SU-DHL-6 (cell line): ENCODE data around the gene GTF2F2.

Experiments
- H2AFZ ChIP-seq: fragments of 200-600 bp; sonication (generic); 2 replicates; pipeline ENCODE4 v1.6.1; 2014; ENCODE audit warnings: low read depth, mild to moderate bottlenecking, moderate library complexity, mixed read lengths, antibody characterized with exemption, low read length; ENCODE audit not compliant: severe bottlenecking
- H3F3A ChIP-seq: fragments of 200-600 bp; shearing (Covaris generic); 2 replicates; pipeline ENCODE4 v1.6.0; 2016; ENCODE audit warnings: antibody characterized with exemption, mild to moderate bottlenecking; ENCODE audit not compliant: insufficient read depth
- H3K27ac ChIP-seq: fragments of 200-600 bp; sonication (generic); 2 replicates; pipeline ENCODE4 v1.5.1; 2016; ENCODE audit warnings: low read depth, mild to moderate bottlenecking, low read length, moderate library complexity, mixed read lengths
- H3K27me3 ChIP-seq: fragments of 200-600 bp; sonication (generic), shearing (Covaris generic); 2 replicates; pipeline ENCODE4 v1.6.0; 2014; ENCODE audit warnings: mild to moderate bottlenecking, low read length
- H3K36me3 ChIP-seq: fragments of 200-600 bp; sonication (generic); 2 replicates; pipeline ENCODE4 v1.6.1; 2014; ENCODE audit warnings: mild to moderate bottlenecking, low read length, mixed read lengths
- H3K4me2 ChIP-seq: fragments of 300-600, 200-600 bp; shearing (Covaris generic), sonication (generic); 2 replicates; pipeline ENCODE4 v1.6.0; 2014; ENCODE audit warnings: low read length, low read depth, mild to moderate bottlenecking; ENCODE audit not compliant: poor library complexity, severe bottlenecking
- H3K4me3 ChIP-seq: fragments of 200-600 bp; sonication (generic); 2 replicates; pipeline ENCODE4 v1.5.1; 2014; ENCODE audit warnings: antibody characterized with exemption, low read length, mild to moderate bottlenecking, mixed read lengths; ENCODE audit not compliant: insufficient read depth, poor library complexity, severe bottlenecking
- H3K79me2 ChIP-seq: fragments of 200-600 bp; sonication (generic); 2 replicates; pipeline ENCODE4 v1.6.1; 2014; ENCODE audit warnings: mild to moderate bottlenecking, low read length, moderate library complexity; ENCODE audit not compliant: insufficient read depth
- H3K9ac ChIP-seq: fragments of 200-600 bp; sonication (generic); 2 replicates; pipeline ENCODE4 v1.7.0; 2014; ENCODE audit warnings: mild to moderate bottlenecking, low read length
- H3K9me2 ChIP-seq: fragments of 200-600 bp; sonication (generic); replicated peaks from 2 replicates; pipeline ENCODE4 v1.6.1; 2014; ENCODE audit warnings: low read length; ENCODE audit not compliant: insufficient read depth
- H3K9me3 ChIP-seq: fragments of 200-600 bp; sonication (generic); 2 replicates; pipeline ENCODE4 v1.6.1; 2014; ENCODE audit warnings: low read length, mixed read lengths; ENCODE audit not compliant: insufficient read depth
- H4K20me1 ChIP-seq: fragments of 200-600 bp; sonication (generic); 2 replicates; pipeline ENCODE4 v1.6.1; 2014; ENCODE audit warnings: low read depth, mild to moderate bottlenecking, antibody characterized with exemption, low read length, moderate library complexity, mixed read lengths
- CTCF ChIP-seq: fragments of 200-600 bp; sonication (generic); IDR thresholded peaks from one replicate; pipeline ENCODE4 v1.5.1; 2017; ENCODE audit warnings: antibody characterized with exemption, mild to moderate bottlenecking, low read length, moderate library complexity; ENCODE audit not compliant: insufficient read depth, poor library complexity, severe bottlenecking
- EZH2phosphoT487 ChIP-seq: fragments of 200-600 bp; sonication (generic), shearing (Covaris generic); conservative IDR thresholded peaks from 2 replicates; pipeline ENCODE4 v1.6.1; 2018; ENCODE audit warnings: mild to moderate bottlenecking, antibody characterized with exemption, low read length, moderate library complexity, mixed read lengths

Gene GTF2F2

DNA sequence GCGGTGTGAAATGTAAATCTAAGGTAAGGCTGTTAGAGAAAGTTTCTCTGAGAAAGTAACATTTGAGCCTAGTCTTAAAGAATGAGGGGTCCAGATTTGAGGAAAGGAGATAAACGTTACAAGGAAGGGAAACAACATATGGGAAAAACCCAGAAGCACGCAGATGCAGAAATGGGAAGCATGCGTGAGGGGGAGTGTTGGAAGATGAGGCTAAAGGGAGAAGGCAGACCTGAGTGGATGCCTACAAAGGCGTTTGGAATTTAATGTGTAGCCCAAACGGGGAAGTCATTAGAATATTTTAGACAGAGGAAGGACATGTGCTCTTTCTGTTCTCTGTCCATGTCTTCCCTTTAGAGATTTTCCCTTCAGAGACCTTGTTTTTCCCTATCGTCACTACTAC lies 159.7 kb downstream of the GTF2F2 start:
- 0 out of 2 replicates have a peak, but pooled peaks cover 4% of the 10 kb centered on the region for H3K9me3 ChIP-seq
- H3K4me3 ChIP-seq = no peak overlapping the region
- TF ChIP-seq EZH2phosphoT487 = no peak
- no peak for TF ChIP-seq CTCF
- H3K9ac ChIP-seq = no peak overlapping the region
- no peak overlapping the region for H3K4me2 ChIP-seq
- no peak overlapping the region for H3K27ac ChIP-seq
- no peaks in the 10 kb centered on the region for H4K20me1 ChIP-seq
- peaks cover 3% of the 10 kb centered on the region; the same call in 1 of the 2 replicates for H3K36me3 ChIP-seq
- H2AFZ ChIP-seq = no peak overlapping the region
- H3K9me2 ChIP-seq = no peaks in the 10 kb centered on the region
- no peaks in the 10 kb centered on the region for H3K27me3 ChIP-seq
- no peaks in the 10 kb centered on the region for H3K79me2 ChIP-seq
- no peaks in the 10 kb centered on the region for H3F3A ChIP-seq

GRCh38 chr13:45280751-45281634 lies 160.7 kb downstream of the GTF2F2 start:
- Histone ChIP-seq H3F3A (no peaks in the 10 kb centered on the region), H3K9me3 (0 out of 2 replicates have a peak, but pooled peaks cover 4% of the 10 kb centered on the region), H3K79me2 (no peaks in the 10 kb centered on the region), H3K4me2 (no peak overlapping the region), H3K9me2 (no peaks in the 10 kb centered on the region), H4K20me1 (no peaks in the 10 kb centered on the region), H3K36me3 (peaks cover 3% of the 10 kb centered on the region; the same call in 1 of the 2 replicates), H3K4me3 (no peak overlapping the region), H3K27me3 (no peaks in the 10 kb centered on the region), H2AFZ (no peak overlapping the region), H3K9ac (no peak overlapping the region), H3K27ac (no peak overlapping the region)
- TF ChIP-seq EZH2phosphoT487 (no peak), CTCF (peak; percentile 47)

DNA sequence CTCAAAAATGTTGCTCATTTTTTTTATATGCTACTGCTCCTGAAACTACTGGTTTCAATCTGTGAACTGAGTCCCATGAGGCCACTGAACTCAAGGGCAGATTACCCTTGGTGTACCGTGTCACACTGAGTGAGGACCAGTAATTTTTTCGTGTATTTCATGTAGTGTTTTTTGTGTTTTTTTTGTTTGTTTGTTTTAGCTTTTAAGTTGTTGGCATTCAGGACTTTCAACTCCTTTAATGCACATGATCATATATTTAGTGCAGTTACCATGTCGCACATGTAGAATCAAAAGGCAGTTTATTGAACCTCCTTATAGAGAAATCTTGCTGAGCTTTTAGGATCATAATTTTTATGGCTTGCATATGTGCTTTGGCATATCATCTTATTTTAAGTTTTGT lies 162.7 kb downstream of the GTF2F2 start:
- Histone ChIP-seq H3F3A (no peaks in the 10 kb centered on the region), H3K4me2 (no peak overlapping the region), H3K9ac (no peak overlapping the region), H3K9me3 (no peaks in the 10 kb centered on the region), H4K20me1 (no peaks in the 10 kb centered on the region), H3K27me3 (no peaks in the 10 kb centered on the region), H3K9me2 (no peaks in the 10 kb centered on the region), H3K79me2 (no peaks in the 10 kb centered on the region), H2AFZ (no peak overlapping the region), H3K36me3 (peaks cover 3% of the 10 kb centered on the region; the same call in 1 of the 2 replicates), H3K27ac (no peak overlapping the region), H3K4me3 (no peak overlapping the region)
- TF ChIP-seq EZH2phosphoT487 = no peak
- no peak for TF ChIP-seq CTCF
